ENCODE measurements around the gene LYPD1. TPM values are rescaled to one million over a fixed set of nuclear protein-coding genes. Genes with fewer than 3 reads are reported as not detected.

LYPD1 gene
- total RNA-seq, 1 experiment from 2014 or later, result not detected

DNA sequence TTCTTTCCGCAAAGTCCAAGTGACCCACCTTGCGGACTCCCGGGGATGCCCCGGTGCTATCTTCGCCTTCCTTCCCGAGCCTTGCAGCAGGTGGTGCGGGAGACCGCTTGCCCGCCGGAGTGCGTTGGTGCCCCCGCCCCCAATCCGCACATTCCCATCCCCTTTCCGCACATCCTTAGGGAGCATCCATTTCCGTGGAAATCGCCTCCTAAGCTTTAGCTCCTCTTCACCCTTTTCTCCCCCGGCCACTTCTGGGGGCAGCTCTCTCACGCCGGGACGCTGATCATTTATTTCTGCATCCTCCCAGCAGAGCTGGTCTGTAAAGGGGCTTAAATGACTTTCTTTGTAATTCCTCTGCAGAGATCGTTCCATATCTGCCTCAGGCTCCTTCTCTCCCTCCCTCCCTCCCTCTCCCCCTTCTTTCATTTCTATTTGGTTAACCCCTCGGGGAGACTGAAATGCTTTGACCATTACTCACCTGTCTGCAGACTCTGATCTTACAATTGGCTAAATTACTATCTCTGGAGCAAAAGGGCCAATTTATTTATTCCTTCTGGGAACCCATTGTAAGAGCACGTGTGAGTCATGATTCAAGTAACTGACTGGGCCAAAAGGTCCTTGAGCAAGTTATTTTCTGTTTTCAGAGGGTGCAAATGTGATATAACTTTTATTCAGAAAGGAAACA is 1.3 kb upstream of the LYPD1 start:
- H3K4me1 Mint-ChIP-seq (ENCODE audit: insufficient read depth, unreplicated experiment), result peaks cover 7% of the 10 kb centered on the region
- no peaks in the 10 kb centered on the region for H3K9me3 Mint-ChIP-seq (ENCODE audit: unreplicated experiment)
- intact Hi-C loops (cut with micrococcal nuclease), result no loop called here
- TF ChIP-seq CTCF (IDR thresholded peaks at IDR 0.05; ENCODE audit: unreplicated experiment), result no peak
- CTCF ChIA-PET, result no interaction called here
- H3K36me3 Mint-ChIP-seq (ENCODE audit: insufficient read depth, unreplicated experiment), result no peaks in the 10 kb centered on the region
- POLR2A ChIA-PET, result no interaction called here
- BruUV-seq (replicated peaks), result no TSS peak
- peak overlapping the region; percentile 55 for H3K4me3 Mint-ChIP-seq (ENCODE audit: unreplicated experiment)
- peak; percentile 85 for DNase-seq (ENCODE audit: unreplicated experiment)
- no peak overlapping the region for H3K27ac Mint-ChIP-seq (ENCODE audit: low read depth, unreplicated experiment)
- peaks cover 20% of the 10 kb centered on the region for H3K27me3 Mint-ChIP-seq (ENCODE audit: insufficient read depth, unreplicated experiment)

DNA sequence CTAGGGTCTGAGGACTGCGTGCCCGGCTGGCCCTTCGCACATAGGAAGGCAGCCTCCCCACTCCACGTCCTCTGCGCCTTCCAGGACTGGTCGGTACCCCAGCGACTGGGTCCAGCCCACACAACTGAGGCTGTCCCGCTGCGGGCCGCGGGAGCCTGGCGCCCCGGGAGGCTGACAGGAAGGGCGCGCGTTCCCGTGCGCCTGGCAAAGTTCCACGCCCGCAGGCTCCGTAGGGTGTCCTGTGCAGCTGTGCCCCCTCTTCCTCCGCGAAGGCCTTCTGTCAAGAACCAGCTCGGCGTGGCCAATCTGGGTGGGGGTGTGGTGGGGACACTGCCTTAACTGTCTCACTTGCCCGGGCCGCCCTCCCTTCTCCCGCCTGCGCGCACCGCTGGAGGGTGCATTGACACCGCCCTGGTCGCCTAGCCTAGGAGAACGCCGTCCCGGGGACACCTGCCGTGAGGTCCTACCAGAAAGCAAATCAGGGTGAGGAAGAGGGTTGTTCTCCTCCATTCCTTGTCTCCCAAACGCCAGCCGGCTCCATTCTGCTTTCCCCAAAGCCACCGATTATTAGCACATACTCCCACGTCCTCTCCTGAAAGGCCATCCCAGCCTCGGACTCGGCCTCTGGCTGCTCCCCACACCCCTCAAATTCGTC is 618 bp upstream of the LYPD1 start:
- ChIA-PET CTCF (no interaction called here), POLR2A (no interaction called here)
- H3K36me3 Mint-ChIP-seq (ENCODE audit: insufficient read depth, unreplicated experiment), result no peaks in the 10 kb centered on the region
- H3K4me3 Mint-ChIP-seq (ENCODE audit: unreplicated experiment), result peak overlapping the region; percentile 55
- TF ChIP-seq CTCF (IDR thresholded peaks at IDR 0.05; ENCODE audit: unreplicated experiment), result no peak
- peaks cover 26% of the 10 kb centered on the region for H3K27me3 Mint-ChIP-seq (ENCODE audit: insufficient read depth, unreplicated experiment)
- intact Hi-C loops (cut with micrococcal nuclease), result no loop called here
- no peak overlapping the region for H3K27ac Mint-ChIP-seq (ENCODE audit: low read depth, unreplicated experiment)
- peak; percentile 30 for DNase-seq (ENCODE audit: unreplicated experiment)
- H3K4me1 Mint-ChIP-seq (ENCODE audit: insufficient read depth, unreplicated experiment), result peaks cover 7% of the 10 kb centered on the region
- H3K9me3 Mint-ChIP-seq (ENCODE audit: unreplicated experiment), result no peaks in the 10 kb centered on the region
- no TSS peak for BruUV-seq (replicated peaks)

- no TSS peak for BruUV-seq (replicated peaks)
- ChIA-PET CTCF (interaction anchor here (0.8 to 1.2 kb wide), 4 partner anchors 10 to 116 kb away, joined by 3 to 4 read pairs (median 3); no protein-coding TSS in a partner anchor), POLR2A (no interaction called here)
- peaks cover 7% of the 10 kb centered on the region for H3K4me1 Mint-ChIP-seq (ENCODE audit: insufficient read depth, unreplicated experiment)
- TF ChIP-seq CTCF (IDR thresholded peaks at IDR 0.05; ENCODE audit: unreplicated experiment), result no peak
- H3K9me3 Mint-ChIP-seq (ENCODE audit: unreplicated experiment), result no peaks in the 10 kb centered on the region
- H3K4me3 Mint-ChIP-seq (ENCODE audit: unreplicated experiment), result peak overlapping the region; percentile 55
- intact Hi-C loops (cut with micrococcal nuclease), result no loop called here
- peaks cover 26% of the 10 kb centered on the region for H3K27me3 Mint-ChIP-seq (ENCODE audit: insufficient read depth, unreplicated experiment)
- no peaks in the 10 kb centered on the region for H3K36me3 Mint-ChIP-seq (ENCODE audit: insufficient read depth, unreplicated experiment)
- H3K27ac Mint-ChIP-seq (ENCODE audit: low read depth, unreplicated experiment), result no peak overlapping the region
- DNase-seq (ENCODE audit: unreplicated experiment), result peak; percentile 7
Measured at GRCh38 chr2:132668987-132669907, 758 bp downstream of the LYPD1 start.

All from MCF 10A (cell line).